K562 (cell line): ENCODE data around the gene GNAI3. TPM values are rescaled to one million over a fixed set of nuclear protein-coding genes. Genes with fewer than 3 reads are reported as not detected.

ENCODE experiments used
- ATF1 ChIP-seq, 2 experiments: fragments of 450-650 bp in 1 of 2; IDR thresholded peaks; 2 replicates each; pipeline ENCODE4 v1.6.1; 2016; ENCODE audit warnings: missing compliant biosample characterization in 1 of 2, missing genetic modification characterization in 1 of 2
- E2F8 ChIP-seq: fragments of 450-650 bp; IDR thresholded peaks from 2 replicates; pipeline ENCODE4 v1.7.1; 2018; ENCODE audit warnings: mild to moderate bottlenecking, low read depth; ENCODE audit not compliant: partially characterized antibody
- ELF1 ChIP-seq: fragments of 200-800 bp; sonication (Bioruptor generic); IDR thresholded peaks from 2 replicates; pipeline ENCODE4 v1.6.1; 2016; ENCODE audit warnings: missing genetic modification characterization, missing compliant biosample characterization
- MEF2A ChIP-seq: IDR thresholded peaks from 2 replicates; pipeline ENCODE4 v1.6.1; 2011; ENCODE audit warnings: low read depth, mild to moderate bottlenecking, low read length, moderate library complexity; ENCODE audit not compliant: control insufficient read depth
- PATZ1 ChIP-seq: fragments of 250-450 bp; sonication (Bioruptor Pico); IDR thresholded peaks from 2 replicates; pipeline ENCODE4 v1.5.0; 2020; ENCODE audit warnings: mild to moderate bottlenecking, borderline replicate concordance
- RAD21 ChIP-seq, 2 experiments: fragments of 250-450 bp in 1 of 2; fragments of 450-650 bp in 1 of 2; sonication (Bioruptor Pico) in 1 of 2; formaldehyde crosslinking in 1 of 2; IDR thresholded peaks in 1 of 2; conservative IDR thresholded peaks in 1 of 2; 2 replicates each; pipeline versions ENCODE4 v1.4.0 to v1.8.0; 2020 to 2022; ENCODE audit warnings: mild to moderate bottlenecking in 2 of 2, moderate library complexity in 1 of 2
- TGIF2 ChIP-seq: sonication (generic); formaldehyde crosslinking; IDR thresholded peaks from 2 replicates; pipeline ENCODE4 v1.8.1; 2022; ENCODE audit warnings: mild to moderate bottlenecking, missing genetic modification reagents, moderate library complexity
- UBTF ChIP-seq, 2 experiments: IDR thresholded peaks; 2 replicates each; pipeline ENCODE4 v1.6.1; 2012; ENCODE audit warnings: improper control_type of control experiment in 2 of 2, low read depth in 2 of 2, low read length in 2 of 2, borderline replicate concordance in 1 of 2
- ZC3H11A ChIP-seq: IDR thresholded peaks from 2 replicates; pipeline ENCODE4 v1.6.1; 2012; ENCODE audit warnings: low read depth, low read length, improper control_type of control experiment
- ZNF57 ChIP-seq: fragments of 450-650 bp; formaldehyde crosslinking; IDR thresholded peaks from 2 replicates; pipeline ENCODE4 v1.4.0; 2020; ENCODE audit warnings: mild to moderate bottlenecking, moderate library complexity
- ZNF780A ChIP-seq: fragments of 250-450 bp; sonication (Bioruptor Pico); IDR thresholded peaks from 2 replicates; pipeline ENCODE4 v1.5.0; 2021; ENCODE audit warnings: mild to moderate bottlenecking
- polyA plus RNA-seq, 8 experiments: library from polyadenylated mRNA; depleted of rRNA in 4 of 8; stranded (reverse) in 5 of 8; unstranded in 3 of 8; fragments of >200 nt; fragmentation: Nextera tagmentation in 2 of 8; fragmentation: Illumina TruSeq in 1 of 8; extraction: Ambion mirVana in 2 of 8; extraction: Trizol in 1 of 8; gene quantifications; 2 replicates each; pipeline versions ENCODE4 v1.2.1 to v1.2.3, GENCODE V29; 2011 to 2014; ENCODE audit warnings: inconsistent platforms in 1 of 8, missing spikeins in 1 of 8
- total RNA-seq, 7 experiments: library from RNA; depleted of rRNA in 6 of 7; stranded (reverse); fragments of >200 nt in 6 of 7; fragmentation: Illumina TruSeq in 2 of 7; extraction: Trizol in 2 of 7; gene quantifications; 2 replicates each; pipeline versions ENCODE4 v1.2.1 to v1.2.3, GENCODE V29; 2011 to 2021; ENCODE audit warnings: low replicate concordance in 1 of 7
- TF ChIP-seq, protein P1 (sequence below): fragments of 450-650 bp; formaldehyde crosslinking; IDR thresholded peaks from 2 replicates; pipeline ENCODE4 v1.4.0; 2020; ENCODE audit warnings: mild to moderate bottlenecking, moderate library complexity
- TF ChIP-seq, protein P2 (sequence below): sonication (generic); formaldehyde crosslinking; IDR thresholded peaks from 2 replicates; pipeline ENCODE4 v1.8.0; 2022; ENCODE audit warnings: mild to moderate bottlenecking, missing genetic modification reagents

Gene GNAI3
- total and polyA plus RNA-seq, 9 of the 15 experiments (the other 6 are each of a cell fraction or from before 2014, with no cell fraction given), result 6.3 to 13.2 (median 8.9) TPM

GRCh38 chr1:109640285-109640865 is 92.0 kb downstream of the GNAI3 start (continued):
- TF ChIP-seq E2F8 (no peak), TGIF2 (no peak), MEF2A (no peak), UBTF (IDR thresholded peaks at IDR 0.05; ENCODE audit: borderline replicate concordance in 1 of 2, low read depth in 2 of 2, low read length in 2 of 2) (no peak), ZNF780A (CRISPR knock-in tag) (no peak), ZNF57 (no peak), ELF1 (tag) (no peak), ATF1 (CRISPR knock-in tag; IDR thresholded peaks at IDR 0.05) (no peak), ATF1 (tag; IDR thresholded peaks at IDR 0.05) (no peak), RAD21 (CRISPR knock-in tag; conservative IDR thresholded peaks at IDR 0.05 in 1 of 2, IDR thresholded peaks at IDR 0.05 in 1 of 2) (peak; percentile 59 to 78), PATZ1 (CRISPR knock-in tag) (no peak), ZC3H11A (no peak)
- TF ChIP-seq, protein P1, sequence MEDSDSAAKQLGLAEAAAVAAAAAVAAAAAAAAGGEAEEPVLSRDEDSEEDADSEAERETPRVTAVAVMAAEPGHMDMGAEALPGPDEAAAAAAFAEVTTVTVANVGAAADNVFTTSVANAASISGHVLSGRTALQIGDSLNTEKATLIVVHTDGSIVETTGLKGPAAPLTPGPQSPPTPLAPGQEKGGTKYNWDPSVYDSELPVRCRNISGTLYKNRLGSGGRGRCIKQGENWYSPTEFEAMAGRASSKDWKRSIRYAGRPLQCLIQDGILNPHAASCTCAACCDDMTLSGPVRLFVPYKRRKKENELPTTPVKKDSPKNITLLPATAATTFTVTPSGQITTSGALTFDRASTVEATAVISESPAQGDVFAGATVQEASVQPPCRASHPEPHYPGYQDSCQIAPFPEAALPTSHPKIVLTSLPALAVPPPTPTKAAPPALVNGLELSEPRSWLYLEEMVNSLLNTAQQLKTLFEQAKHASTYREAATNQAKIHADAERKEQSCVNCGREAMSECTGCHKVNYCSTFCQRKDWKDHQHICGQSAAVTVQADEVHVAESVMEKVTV (CRISPR knock-in tag), result 0 out of 2 replicates have a peak, but pooled peaks have one; percentile 32
- TF ChIP-seq, protein P2, sequence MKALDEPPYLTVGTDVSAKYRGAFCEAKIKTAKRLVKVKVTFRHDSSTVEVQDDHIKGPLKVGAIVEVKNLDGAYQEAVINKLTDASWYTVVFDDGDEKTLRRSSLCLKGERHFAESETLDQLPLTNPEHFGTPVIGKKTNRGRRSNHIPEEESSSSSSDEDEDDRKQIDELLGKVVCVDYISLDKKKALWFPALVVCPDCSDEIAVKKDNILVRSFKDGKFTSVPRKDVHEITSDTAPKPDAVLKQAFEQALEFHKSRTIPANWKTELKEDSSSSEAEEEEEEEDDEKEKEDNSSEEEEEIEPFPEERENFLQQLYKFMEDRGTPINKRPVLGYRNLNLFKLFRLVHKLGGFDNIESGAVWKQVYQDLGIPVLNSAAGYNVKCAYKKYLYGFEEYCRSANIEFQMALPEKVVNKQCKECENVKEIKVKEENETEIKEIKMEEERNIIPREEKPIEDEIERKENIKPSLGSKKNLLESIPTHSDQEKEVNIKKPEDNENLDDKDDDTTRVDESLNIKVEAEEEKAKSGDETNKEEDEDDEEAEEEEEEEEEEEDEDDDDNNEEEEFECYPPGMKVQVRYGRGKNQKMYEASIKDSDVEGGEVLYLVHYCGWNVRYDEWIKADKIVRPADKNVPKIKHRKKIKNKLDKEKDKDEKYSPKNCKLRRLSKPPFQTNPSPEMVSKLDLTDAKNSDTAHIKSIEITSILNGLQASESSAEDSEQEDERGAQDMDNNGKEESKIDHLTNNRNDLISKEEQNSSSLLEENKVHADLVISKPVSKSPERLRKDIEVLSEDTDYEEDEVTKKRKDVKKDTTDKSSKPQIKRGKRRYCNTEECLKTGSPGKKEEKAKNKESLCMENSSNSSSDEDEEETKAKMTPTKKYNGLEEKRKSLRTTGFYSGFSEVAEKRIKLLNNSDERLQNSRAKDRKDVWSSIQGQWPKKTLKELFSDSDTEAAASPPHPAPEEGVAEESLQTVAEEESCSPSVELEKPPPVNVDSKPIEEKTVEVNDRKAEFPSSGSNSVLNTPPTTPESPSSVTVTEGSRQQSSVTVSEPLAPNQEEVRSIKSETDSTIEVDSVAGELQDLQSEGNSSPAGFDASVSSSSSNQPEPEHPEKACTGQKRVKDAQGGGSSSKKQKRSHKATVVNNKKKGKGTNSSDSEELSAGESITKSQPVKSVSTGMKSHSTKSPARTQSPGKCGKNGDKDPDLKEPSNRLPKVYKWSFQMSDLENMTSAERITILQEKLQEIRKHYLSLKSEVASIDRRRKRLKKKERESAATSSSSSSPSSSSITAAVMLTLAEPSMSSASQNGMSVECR (CRISPR knock-in tag), result no peak
